K562 treated with DMSO at 1 percent for 4 hours (cell line): ENCODE data around the gene CCS. TPM values are rescaled to one million over a fixed set of nuclear protein-coding genes. Genes with fewer than 3 reads are reported as not detected.

ENCODE experiments used
- total RNA-seq: library from RNA; unstranded; fragments of 300-600 nt; gene quantifications from 2 replicates; pipeline ENCODE4 v1.2.3, GENCODE V29; 2022; ENCODE audit not compliant: insufficient read depth

CCS gene
- total RNA-seq = 28.8 and 29.9 TPM in 2 replicates

DNA sequence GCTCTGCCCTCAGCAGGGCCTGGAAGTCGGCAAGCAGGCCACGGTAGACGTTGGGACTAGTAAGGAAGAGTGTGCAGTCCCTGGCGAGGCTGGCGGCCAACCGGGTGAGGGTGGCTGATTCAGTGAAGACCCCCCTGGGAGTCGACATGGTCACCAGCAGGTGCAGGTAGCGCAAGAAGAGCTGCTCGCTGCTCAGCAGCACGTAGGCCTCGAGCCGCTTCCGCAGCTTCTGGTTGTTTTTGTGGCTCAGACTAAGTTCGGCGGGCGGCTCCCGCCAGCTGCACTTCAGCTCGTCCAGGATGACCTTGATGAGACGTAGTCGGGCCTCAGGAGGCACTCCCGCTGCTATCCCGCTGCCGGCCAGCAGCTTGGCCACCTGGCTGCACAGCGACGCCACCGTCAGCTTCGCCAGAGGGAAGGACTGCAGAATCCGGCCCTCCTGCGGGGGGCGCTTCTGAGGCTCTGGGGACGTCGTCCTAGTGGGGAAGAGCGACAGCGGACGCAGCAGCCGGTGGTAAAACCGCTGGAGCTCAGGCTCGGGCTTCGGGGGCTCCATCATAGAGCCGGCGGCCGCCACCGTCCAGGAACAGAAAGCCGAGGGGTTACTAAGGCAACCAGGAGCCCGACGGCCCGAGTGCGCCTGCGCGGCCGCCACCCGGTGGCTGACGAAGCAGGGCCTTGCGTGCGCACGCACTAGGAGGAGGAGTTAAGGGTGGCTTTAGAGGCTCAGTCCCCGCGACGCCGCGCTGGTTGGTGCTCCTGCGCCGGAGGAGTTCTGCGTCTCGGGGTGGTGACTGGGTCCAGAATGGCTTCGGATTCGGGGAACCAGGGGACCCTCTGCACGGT, at the start of gene CCS, which contains the start of gene CCDC87:
Gene CCS (plus strand): TSS at position 729 of the 846 bp plus-strand sequence. CDS start 77 bp downstream, at position 806.
Gene CCDC87 (minus strand): TSS at position 607 of the 846 bp plus-strand sequence. CDS start 48 bp downstream, at position 559.

DNA sequence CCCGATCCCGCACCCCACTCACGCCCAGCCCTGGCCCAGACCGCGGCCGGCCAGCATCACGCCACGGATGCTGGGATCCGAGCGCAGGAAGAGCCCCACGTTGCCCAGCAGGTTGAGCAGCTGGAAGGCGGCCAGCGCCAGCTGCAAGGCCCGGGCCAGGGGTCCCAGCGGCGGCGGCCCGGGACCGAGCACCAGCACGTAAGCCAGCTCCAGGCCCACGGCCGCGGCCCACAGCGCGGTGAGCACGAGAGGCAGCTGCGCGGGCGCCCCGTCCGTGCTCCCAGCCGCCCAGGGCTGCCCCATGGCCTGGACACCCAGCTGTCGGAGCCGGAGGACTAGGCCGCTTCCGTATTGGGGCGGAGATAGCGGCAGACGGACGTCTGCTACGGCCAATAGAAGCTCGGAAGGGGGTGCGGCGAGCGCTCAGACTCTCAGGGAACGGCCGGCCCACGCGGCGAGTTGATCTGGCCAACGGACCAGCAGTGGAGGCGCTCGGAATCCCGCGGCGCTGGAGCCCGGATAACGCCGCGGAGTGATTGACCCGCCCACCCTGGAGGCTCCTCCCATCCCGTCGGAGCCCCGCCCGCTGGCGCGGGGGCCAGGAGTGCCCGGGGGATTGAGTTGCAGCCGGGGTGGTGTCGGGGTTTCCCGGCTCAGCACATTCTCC, 47.2 kb upstream of the CCS start, which contains the start of gene ZDHHC24:
Gene ZDHHC24 (minus strand): TSS at position 348 of the 667 bp plus-strand sequence. CDS start 45 bp downstream, at position 303.

DNA sequence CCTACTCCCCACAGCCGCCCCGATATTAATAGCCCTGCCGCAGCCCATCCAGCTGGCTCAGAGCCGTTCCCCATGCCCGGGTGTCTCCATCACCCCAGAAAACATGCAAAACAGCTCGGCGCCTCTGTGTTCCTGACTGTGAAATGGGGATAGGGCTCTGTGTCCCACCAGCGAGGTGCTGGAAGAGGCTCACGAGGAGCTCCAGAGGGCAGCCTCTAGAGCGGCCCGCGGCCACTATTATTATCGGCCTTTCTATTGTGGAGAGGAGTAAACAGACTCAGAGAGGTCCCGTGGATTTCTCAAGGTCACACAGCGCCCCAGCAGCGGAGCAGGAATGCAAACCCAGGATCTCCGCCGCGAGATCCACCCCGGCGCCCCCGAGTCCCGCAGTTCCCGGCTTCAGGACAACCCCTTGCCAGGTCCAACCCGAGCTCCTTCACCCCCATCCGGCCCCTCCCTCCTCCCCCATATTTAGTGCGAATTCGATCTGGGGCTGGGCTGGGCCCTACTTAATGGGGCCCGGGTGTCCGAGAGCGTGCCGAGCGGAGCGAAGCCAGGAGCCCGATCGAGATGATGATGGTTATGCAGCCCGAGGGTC, 46.5 kb upstream of the CCS start, which contains the start of gene ACTN3:
Gene ACTN3 (plus strand): TSS at position 536 of the 598 bp plus-strand sequence. CDS start 35 bp downstream, at position 571.

DNA sequence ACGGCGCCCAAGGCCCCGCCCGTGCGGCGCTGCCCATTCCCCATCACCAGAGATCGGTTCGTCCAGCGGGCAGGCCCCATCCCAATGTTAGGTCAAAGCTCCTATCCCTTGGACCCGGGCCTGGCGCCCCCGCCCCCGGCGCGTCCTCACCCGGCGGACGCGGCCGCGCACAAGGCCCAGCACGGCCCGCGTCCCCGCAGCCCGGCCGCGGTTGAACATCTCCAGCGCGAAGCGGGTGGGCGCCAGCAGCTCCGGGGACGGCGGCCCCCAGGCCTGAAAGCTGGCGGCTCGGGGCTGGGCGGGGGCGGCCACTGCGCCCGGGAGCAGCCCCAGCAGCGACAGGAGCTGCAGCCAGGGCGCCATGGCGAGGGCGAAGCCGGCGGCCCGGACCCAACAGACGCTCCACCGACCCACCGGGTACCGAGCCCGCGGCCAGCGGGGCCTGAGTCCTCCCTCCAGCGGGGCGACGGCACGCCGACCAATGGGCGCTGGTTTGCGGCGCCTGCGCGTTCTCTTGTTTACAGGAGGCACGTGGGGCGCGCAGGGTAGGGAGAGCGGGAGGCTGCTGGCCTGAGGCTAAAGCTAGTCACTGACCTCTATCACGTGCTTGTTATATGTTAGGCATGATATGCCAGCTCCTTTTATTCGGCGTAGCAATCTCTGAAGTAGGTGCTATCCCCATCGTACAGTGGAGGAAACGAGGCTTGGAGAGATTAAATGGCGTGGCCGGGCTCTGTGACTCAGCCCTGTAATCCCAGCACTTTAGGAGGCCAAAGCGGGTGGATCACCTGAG, 24.7 kb upstream of the CCS start, which contains the start of gene CTSF:
Gene CTSF (minus strand): TSS at position 483 of the 793 bp plus-strand sequence. CDS start 120 bp downstream, at position 363.

DNA sequence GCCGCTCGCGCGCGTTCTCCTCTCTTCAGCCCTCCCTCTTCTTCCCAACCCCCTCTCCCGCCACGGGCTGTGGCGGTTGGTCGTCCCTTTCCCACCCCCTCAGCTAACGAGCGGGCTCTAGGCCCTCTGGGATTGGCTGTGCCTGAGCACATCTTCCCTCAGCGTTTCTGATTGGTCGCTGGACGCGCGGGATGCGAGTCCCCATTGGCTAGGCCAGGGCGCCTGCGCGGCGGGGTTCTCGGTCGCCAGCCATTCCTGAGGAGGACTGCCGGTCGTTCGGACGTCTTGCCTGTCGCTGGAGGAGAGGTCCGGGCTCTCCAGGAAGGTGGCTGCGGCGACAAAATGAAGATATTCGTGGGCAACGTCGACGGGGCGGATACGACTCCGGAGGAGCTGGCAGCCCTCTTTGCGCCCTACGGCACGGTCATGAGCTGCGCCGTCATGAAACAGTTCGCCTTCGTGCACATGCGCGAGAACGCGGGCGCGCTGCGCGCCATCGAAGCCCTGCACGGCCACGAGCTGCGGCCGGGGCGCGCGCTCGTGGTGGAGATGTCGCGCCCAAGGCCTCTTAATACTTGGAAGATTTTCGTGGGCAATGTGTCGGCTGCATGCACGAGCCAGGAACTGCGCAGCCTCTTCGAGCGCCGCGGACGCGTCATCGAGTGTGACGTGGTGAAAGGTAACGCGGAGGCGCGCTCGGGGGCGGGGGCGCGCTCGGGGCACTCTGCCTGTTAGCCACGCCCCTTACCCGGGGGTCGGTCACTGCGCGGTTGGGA, 23.6 kb downstream of the CCS start, which contains the start of gene RBM14:
Gene RBM14 (plus strand): TSS at position 252 of the 776 bp plus-strand sequence. CDS start 91 bp downstream, at position 343.

DNA sequence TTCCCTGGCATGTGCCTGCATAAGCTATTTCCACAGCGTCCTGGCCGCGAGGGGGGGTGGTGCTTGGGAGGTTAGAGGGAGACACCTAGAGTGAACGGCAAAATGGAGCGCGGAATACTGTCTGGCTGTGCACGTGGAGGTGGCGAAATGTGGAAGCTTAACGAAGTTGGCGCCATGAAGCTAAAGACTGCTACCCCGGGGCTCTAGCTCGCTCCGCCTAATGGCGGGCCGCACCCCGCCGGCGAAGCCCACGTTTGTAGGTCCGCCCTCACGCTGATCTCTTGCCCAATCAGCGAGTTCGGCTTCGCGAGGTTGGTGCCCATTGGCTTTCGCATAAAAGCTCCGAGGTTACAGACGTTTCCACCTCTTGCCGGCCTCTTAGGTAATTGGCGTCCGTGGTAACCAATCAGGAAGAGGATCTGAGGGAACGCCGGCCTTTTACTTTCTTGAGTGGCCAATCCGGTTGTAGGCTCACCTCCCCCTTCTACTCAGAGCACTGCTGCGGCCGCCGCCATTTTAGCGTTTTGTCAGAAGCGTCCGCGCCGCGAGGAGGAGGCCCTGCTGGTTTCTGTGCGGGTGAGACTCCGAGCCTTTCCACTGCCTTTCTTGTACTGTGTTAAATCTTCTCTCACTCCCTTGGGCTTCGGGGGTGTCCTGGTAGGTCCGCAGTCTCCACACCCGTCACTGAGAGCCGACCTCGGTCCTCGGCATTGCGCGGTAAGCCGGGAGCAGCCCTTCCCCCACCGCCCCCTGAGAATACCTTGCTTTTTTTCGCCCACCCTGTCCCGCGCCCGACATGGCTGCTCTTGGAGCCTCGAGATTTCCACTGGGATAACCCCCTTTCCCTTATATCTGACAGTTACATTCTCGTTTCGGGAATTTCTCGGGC, 45.4 kb downstream of the CCS start, which contains the start of gene RBM4:
Gene RBM4 (plus strand): TSS at position 527 of the 889 bp plus-strand sequence. CDS start 1,009 bp downstream, outside the sequence.

Other genes starting within 250 kb of the CCS start
- 44.5 and 51.4 TPM in 2 replicates for gene BRMS1, start 248.1 kb upstream of the CCS start, total RNA-seq
- gene B4GAT1, start 245.6 kb upstream of the CCS start, total RNA-seq = 23.2 and 25.5 TPM in 2 replicates
- 5.8 and 11.3 TPM in 2 replicates for gene SLC29A2, start 221.4 kb upstream of the CCS start, total RNA-seq
- gene NPAS4, start 172.2 kb upstream of the CCS start, total RNA-seq = not detected in 2 replicates
- 51.8 and 54.1 TPM in 2 replicates for gene MRPL11, start 154.3 kb upstream of the CCS start, total RNA-seq
- 3.5 and 4.1 TPM in 2 replicates for gene PELI3, start 126.3 kb upstream of the CCS start, total RNA-seq
- 35.2 and 38.6 TPM in 2 replicates for gene DPP3, start 112.8 kb upstream of the CCS start, total RNA-seq
- 8.4 and 10.2 TPM in 2 replicates for gene BBS1, start 82.5 kb upstream of the CCS start, total RNA-seq
- 9.4 and 10.1 TPM in 2 replicates for gene ZDHHC24, start 47.1 kb upstream of the CCS start, total RNA-seq
- gene ACTN3, start 46.3 kb upstream of the CCS start, total RNA-seq = not detected in 2 replicates
- gene CTSF, start 24.6 kb upstream of the CCS start, total RNA-seq = 18.6 and 19.2 TPM in 2 replicates
- not detected in 2 replicates for gene CCDC87, start 122 bp upstream of the CCS start, total RNA-seq
- gene RBM14, start 23.4 kb downstream of the CCS start, total RNA-seq = 85.3 and 90.1 TPM in 2 replicates
- 99.5 and 116 TPM in 2 replicates for gene RBM4, start 45.5 kb downstream of the CCS start, total RNA-seq
- 13.2 and 15.2 TPM in 2 replicates for gene RBM4B, start 84.7 kb downstream of the CCS start, total RNA-seq
- 26.3 and 31.5 TPM in 2 replicates for gene SPTBN2, start 136.0 kb downstream of the CCS start, total RNA-seq